ENCODE data around the gene SYNRG. TPM values are rescaled to one million over a fixed set of nuclear protein-coding genes. Genes with fewer than 3 reads are reported as not detected.
"Not testable (repeated sequence)": the region's sequence is repeated elsewhere in the genome, so short reads cannot be mapped to it uniquely, and the experiment has no call there.

SYNRG gene
- total RNA-seq, 1 experiment from 2014 or later, result 6.8 TPM

DNA sequence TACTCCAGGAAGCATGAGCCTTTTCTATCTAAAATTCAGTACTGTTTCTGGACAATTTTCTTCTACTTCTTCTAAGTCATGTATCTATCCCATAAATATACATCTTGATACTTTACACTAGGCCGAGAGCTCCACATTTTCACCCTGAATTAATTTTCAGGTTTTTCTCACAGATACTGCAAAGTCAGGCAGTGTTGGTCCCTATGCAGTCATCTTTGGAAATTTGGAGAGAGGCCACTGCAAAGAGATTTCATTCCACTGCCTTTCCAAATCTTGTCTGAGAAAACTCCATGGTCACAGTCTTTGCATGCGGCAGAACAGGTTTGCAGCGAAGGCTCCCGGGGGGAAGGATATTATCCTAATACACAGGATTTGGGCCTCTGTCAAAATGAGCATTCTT lies 91.3 kb downstream of the SYNRG start:
- in situ Hi-C loops (cut with HindIII; ENCODE audit: low pct_unique_long_range_greater_than_20kb, low sequenced_read_pairs), result no loop called here
- no peak for DNase-seq (ENCODE audit: low read depth)

DNA sequence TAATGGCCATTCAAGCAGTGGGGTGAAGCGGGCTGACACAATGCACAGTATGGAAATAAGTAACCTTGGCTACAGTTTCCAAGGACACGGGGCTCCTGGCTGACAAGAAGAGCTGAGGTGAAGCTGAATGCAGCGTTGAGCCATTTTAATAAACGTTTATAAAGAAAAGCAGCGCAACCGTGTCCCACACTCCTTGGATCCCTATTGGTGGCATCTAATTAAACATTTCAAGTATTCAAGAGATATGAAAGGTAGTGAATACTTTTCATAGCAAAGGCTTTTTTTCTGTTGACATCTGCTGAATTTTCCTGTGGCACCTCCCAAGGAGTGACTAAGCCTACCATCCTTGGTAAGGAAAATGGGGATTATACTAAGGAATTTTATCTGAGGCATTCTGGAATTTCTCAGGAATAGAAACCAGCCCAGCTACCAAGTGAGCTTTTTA lies 93.1 kb downstream of the SYNRG start:
- DNase-seq (ENCODE audit: low read depth), result no peak

DNA sequence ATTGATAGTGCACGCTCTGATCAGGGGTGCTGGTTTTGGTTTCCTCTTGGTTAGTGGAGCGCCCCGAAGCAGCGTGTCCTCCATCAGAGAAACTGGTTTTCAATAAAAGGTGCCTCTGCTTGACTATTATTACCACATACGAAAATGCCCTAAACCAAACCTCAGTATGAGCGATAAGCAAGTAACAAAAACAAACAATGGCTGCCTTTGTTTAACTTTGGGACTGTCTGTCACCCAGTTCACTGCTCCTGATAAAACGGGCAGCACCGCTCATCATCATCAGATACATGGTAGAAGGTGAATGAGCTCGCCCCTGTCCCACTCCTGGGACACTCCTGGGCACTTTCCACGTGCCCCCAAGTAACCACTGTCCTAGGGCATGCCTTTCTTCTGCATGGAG lies 95.5 kb downstream of the SYNRG start:
- in situ Hi-C loops (cut with HindIII; ENCODE audit: low pct_unique_long_range_greater_than_20kb, low sequenced_read_pairs), result no loop called here
- no peak for DNase-seq (ENCODE audit: low read depth)

More for the DNA sequence above, 93.1 kb downstream of the SYNRG start:
- in situ Hi-C loops (cut with HindIII; ENCODE audit: low pct_unique_long_range_greater_than_20kb, low sequenced_read_pairs), result no loop called here

DNA sequence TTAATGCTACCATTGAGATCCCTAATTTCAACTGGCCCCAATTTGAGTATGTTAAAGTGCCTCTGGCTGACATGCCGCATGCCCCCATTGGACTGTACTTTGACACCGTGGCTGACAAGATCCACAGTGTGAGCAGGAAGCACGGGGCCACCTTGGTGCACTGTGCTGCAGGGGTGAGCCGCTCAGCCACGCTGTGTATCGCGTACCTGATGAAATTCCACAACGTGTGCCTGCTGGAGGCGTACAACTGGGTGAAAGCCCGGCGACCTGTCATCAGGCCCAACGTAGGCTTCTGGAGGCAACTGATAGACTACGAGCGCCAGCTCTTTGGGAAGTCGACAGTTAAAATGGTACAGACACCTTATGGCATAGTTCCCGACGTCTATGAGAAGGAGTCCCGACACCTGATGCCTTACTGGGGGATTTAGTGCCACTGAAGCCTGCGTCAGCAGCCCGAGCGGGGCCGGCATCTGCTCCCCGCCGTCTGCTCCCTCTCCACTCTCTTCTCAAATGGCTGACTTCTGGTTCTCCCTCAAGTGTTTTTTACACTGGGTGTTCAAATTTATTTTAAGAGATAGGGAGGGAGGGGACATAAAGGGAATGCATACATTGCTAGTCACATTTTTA lies 96.7 kb downstream of the SYNRG start:
- in situ Hi-C loops (cut with HindIII; ENCODE audit: low pct_unique_long_range_greater_than_20kb, low sequenced_read_pairs), result no loop called here
- DNase-seq (ENCODE audit: low read depth), result no peak

DNA sequence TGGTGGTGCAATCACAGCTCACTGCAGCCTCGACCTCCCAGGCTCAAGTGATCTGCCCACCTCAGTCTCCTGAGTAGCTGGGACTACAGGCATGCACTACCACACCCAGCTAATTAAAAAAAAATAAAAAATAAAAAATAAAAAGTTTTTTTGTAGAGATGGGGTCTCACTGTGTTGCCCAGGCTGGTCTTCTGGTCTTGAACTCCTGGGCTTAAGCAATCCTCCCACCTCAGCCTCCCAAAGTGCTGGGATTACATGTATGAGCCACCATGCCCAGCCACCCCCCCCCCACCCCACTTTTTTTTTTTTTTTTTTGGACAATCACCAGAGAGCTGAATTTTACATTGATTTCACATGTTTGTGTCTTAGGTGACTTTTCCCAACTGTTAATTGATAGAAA lies 97.6 kb downstream of the SYNRG start:
- in situ Hi-C loops (cut with HindIII; ENCODE audit: low pct_unique_long_range_greater_than_20kb, low sequenced_read_pairs); DNase-seq (ENCODE audit: low read depth): not testable (repeated sequence)

DNA sequence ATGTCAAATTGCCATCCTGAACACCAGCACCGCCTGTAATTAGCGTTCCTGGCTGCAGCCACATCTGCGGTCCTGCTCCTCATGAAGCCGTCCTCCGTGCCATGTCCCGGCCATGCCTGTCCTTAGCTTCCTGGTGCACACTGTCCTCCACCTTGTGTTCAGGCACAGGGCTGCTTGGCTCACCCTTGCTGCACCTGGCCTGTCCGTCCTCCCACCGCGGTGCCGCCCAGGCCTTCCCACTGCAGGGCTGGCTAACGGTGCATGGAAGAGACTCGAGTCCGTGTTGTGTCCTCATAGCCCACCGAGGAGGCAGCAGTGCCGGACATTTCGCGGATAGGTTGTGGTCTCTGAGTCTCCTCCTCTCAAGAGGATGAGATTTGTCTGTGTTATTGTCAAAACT lies 99.2 kb downstream of the SYNRG start:
- in situ Hi-C loops (cut with HindIII; ENCODE audit: low pct_unique_long_range_greater_than_20kb, low sequenced_read_pairs), result no loop called here
- DNase-seq (ENCODE audit: low read depth), result no peak

DNA sequence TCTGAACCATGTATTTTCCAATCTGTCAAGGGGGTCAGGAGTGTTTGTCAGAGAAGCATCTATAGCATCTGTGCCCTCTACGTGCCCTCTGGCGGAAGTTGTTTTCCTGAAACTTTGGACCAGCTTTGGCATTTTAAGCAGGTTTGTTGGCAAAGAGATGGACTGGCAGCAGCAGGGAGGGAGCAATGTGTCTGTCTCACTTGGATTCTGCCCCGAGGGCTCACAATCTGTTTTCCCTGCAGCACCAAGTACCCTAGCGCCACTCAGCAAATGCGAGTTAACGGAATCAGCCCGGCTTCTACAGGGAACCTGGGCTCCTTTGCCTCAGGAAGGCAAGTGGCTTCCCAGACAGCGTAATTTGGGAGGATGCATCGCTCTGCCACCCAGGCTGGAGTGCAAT lies 102.1 kb downstream of the SYNRG start:
- DNase-seq (ENCODE audit: low read depth), result no peak
- in situ Hi-C loops (cut with HindIII; ENCODE audit: low pct_unique_long_range_greater_than_20kb, low sequenced_read_pairs), result no loop called here

DNA sequence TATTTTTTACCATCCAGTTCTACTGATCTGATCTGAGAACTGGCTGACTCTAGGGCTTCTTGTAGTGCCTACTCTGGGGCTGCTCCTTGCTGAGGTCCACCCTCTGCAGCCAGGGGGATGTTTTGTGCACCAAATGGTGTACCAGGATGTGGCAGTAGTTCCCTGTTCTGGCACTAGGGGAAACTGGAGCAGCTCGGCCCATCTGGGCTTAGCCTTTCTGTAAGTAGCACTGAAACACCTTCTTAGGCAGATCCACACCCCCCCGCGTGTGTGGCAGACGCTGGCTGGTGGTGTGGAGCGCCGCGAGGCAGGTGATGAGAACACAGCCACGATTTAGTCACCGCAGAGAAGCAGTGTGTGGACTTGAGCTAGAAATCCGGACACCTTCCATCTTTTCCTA lies 102.5 kb downstream of the SYNRG start:
- DNase-seq (ENCODE audit: low read depth), result no peak
- in situ Hi-C loops (cut with HindIII; ENCODE audit: low pct_unique_long_range_greater_than_20kb, low sequenced_read_pairs), result no loop called here

DNA sequence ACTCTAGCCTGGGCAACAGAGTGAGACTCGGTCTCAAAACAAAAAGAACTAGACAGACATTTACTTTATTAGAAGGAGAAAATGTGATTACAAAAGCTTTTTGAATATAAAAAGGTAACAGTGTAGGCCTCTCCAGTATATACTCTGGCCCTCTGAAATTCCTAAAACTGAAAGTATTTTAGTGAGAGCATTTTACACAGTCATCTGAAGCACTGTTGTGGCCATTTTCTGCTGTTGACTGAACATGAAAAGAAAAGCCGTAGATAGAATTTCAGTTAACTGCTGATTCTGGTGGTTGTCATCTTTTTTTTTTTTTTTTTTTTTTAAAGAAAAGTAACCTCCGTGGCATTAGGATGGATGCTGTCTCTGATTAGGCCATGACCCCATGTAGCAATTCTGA lies 103.9 kb downstream of the SYNRG start:
- in situ Hi-C loops (cut with HindIII; ENCODE audit: low pct_unique_long_range_greater_than_20kb, low sequenced_read_pairs), result no loop called here
- DNase-seq (ENCODE audit: low read depth), result no peak

DNA sequence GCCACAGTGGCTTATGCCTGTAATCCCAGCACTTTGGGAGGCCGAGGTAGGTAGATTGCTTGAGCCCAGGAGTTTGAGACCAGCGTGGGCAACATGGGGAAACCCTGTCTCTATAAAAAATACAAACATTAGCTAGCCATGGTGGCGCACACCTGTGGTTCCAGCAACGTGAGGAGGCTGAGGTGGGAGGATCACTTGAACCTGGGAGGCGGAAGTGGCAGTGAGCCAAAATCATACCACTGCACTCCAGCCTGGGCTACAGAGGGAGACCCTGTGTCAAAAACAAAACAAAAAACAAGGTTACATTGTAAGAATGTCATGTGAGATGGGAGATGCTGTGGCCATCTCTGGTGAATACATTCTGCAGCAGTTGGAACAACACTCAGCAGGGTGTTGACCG lies 106.1 kb downstream of the SYNRG start:
- in situ Hi-C loops (cut with HindIII; ENCODE audit: low pct_unique_long_range_greater_than_20kb, low sequenced_read_pairs), result no loop called here
- no peak for DNase-seq (ENCODE audit: low read depth)

DNA sequence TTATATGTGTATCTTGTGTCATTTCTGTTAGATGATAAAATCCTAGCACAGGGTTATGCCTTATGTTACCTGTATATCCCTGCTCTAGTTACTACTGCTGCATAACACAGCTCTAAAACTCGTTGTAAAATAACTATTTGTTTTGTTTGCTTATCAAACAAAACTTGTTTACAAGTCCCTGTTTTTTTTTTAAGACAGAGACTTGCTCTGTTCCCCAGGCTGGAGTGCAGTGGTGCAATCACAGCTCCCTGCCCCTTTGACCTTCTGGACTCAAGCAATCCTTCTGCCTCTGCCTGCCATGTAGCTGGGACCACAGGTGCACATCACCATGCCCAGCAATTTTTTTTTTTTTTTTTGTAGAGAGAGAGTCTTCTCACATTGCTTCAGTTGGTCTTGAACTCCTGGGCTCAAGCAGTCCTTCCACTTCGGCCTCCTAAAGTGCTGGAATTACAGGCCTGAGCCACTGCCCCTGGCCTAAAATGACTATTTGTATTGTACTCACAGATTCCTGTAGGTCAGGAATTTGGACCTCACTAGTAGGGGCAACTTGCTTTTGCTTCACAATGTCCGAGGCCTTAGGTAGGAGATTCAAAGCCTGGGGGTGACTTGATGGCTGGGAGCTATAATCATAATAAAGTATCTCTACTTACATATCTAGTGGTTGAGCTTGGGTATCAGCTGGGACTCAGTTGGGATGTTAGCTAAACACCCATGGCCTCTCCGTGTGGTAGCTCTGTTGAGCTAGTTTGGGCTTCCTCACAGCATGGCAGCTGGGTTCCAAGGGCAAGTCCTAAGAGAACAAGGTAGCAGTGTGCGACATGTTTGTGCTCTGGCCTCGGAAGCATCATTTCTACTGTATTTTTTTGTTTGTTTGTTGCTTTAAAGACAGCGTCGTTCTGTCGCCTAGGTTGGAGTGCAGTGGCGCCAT lies 106.9 kb downstream of the SYNRG start:
- in situ Hi-C loops (cut with HindIII; ENCODE audit: low pct_unique_long_range_greater_than_20kb, low sequenced_read_pairs), result no loop called here
- no peak for DNase-seq (ENCODE audit: low read depth)

DNA sequence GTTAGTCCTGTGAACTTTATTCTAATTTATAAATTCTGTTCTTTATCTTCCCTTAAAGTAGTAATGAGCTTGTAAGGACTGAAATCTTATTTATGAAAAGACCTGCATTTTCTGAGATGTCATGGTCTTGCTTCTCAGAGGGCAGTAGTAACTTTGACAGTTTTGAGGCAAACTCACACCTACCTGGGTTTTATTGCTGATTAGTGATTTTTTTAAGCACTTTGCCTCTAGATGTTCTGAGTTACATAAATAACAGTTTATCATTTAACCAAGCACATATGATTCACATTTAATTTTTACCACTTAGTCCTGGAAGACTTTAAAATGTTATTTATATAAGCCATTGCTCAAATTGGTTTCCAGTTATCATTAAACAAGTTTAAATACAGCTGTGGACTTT lies 108.8 kb downstream of the SYNRG start:
- in situ Hi-C loops (cut with HindIII; ENCODE audit: low pct_unique_long_range_greater_than_20kb, low sequenced_read_pairs), result no loop called here
- DNase-seq (ENCODE audit: low read depth), result no peak

DNA sequence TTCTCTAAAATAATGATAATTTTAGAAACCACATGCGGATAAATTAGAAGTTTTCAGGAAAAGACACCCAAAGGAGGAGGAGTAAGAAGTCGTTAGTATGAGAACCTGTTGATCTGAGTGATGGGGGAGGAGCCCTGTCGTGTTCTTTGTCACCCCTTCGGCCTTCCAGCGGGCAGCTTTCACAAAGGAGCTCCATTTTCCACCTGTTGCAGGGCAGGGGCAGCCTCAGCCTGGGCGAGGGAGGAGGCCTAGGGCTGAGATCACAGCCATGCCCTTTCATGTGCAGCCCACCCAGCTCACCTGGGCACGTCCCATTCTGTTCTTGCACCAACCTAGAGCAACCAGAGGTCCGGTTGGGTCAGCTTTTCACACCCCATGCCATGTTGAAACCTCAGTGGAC lies 114.2 kb downstream of the SYNRG start:
- in situ Hi-C loops (cut with HindIII; ENCODE audit: low pct_unique_long_range_greater_than_20kb, low sequenced_read_pairs), result no loop called here
- DNase-seq (ENCODE audit: low read depth), result no peak

DNA sequence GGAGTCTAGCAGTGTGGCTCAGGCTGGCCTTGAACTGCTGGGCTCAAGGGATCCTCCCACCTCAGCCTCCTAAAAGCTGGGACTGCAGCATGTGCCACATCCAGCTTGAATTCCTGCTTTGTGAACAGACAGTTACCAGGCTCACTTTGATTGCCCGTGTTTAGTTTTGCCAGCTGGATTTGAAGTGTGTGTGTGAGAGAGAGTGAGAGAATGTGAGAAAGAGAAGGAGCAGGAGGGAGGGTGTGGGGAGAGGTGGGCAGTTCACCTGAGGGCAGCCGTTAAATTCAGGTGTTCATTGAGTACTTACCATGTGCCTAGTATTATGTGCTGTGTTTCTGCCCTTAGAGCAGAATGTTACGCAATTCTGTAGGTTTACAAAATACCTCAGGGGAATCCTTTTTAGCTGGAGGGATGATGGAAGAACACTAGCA lies 114.8 kb downstream of the SYNRG start:
- in situ Hi-C loops (cut with HindIII; ENCODE audit: low pct_unique_long_range_greater_than_20kb, low sequenced_read_pairs), result no loop called here
- DNase-seq (ENCODE audit: low read depth), result no peak

DNA sequence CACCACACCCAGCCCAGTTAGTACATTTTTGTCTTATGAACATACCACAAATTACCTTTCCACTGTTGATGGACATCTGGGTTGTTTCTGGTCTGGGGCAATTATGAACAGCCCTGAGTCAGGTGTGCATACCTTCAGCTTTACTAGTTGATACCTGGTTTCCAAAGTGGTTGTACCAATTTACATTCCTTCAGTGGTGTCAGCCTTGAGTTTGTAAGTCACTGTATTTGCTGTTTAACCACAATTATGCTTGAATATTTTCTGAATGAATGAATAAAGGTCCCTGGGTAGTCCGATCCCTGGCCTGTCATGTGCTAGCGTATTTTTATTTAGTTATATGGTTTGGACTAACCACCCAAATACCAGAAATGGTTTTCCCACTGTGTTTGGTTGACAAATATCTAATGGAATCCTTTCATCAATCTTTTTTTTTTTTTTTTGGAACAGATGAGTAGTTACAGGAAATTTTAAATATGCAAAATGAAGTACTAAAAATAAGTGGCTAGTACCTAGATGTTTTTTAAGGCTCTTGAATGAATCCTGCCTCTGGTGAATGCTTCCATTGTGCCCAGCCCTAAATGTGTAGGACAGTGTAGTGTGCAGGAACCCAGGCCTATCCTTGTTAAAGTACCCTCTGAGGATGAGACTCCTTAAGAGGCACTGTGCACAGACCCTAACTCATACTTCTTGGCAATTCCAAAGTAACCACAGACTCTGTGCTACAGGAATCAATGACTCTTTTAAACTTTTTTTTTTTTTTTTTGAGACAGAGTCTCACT lies 115.8 kb downstream of the SYNRG start:
- in situ Hi-C loops (cut with HindIII; ENCODE audit: low pct_unique_long_range_greater_than_20kb, low sequenced_read_pairs), result no loop called here
- DNase-seq (ENCODE audit: low read depth), result peak; percentile 51

DNA sequence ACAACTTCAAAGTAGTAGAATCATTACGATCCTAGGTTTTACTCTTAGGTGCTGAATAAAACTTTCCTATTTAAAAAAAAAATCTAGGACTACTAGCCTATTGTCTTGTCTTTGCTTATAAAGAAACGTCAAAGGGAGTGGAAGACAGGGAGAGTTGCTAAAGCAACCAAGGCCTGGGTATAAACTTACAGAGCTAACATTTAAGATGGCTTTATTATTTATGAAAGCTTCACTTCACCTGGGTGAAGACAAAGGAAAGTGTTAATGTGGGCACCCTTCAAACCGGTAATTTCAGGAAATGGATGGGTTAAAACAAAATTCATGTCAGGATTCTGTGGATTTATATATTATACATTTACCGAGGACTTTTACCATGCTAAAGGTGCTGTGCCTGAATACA lies 117.1 kb downstream of the SYNRG start:
- DNase-seq (ENCODE audit: low read depth), result no peak
- in situ Hi-C loops (cut with HindIII; ENCODE audit: low pct_unique_long_range_greater_than_20kb, low sequenced_read_pairs), result no loop called here

DNA sequence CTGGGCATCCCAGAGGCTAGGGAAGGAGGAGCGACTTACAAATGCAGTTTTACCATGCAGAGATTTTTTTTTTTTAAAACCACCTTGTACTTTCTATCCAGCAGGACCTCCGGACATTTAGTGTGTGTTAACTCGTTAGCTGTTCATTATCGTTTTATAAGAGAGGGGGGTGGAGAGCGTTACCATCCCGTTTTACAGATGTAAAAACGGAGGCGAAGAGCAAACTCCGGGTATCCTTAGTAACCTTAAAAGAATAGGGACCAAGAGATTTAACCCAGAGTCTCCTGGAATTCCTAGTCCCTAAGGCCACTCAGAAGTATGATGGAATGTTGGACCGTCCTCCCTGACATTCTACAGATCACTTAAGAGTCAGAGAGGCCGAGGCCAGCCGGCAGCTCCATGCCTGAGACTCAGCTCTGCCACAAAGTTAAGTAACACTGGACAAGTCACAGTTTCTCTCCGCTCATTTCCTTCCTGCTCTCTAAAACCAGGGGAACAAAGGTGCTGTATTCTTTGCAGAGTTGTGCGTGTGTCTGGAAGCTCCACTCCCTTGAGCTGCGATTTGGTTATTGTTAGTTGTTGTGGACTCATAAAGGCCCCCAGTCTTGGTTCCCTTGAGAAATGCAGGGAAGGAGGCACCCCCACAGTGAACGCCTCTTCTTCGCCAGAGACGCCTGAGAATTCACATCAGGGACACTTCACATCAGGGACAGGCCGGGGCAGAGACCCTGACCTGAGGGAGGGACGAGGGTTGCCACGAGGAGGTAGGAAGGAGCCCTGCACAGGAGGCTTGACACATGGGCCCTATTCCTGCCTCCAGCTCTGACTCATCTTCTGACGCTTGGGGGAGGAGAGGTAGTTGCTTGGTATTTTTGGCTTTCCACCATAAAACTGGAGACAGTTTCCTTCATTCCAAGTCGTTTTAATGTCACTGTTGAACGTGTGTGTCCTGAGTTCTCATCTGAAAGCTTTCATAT lies 118.3 kb downstream of the SYNRG start:
- DNase-seq (ENCODE audit: low read depth), result peak; percentile 84
- in situ Hi-C loops (cut with HindIII; ENCODE audit: low pct_unique_long_range_greater_than_20kb, low sequenced_read_pairs), result no loop called here

DNA sequence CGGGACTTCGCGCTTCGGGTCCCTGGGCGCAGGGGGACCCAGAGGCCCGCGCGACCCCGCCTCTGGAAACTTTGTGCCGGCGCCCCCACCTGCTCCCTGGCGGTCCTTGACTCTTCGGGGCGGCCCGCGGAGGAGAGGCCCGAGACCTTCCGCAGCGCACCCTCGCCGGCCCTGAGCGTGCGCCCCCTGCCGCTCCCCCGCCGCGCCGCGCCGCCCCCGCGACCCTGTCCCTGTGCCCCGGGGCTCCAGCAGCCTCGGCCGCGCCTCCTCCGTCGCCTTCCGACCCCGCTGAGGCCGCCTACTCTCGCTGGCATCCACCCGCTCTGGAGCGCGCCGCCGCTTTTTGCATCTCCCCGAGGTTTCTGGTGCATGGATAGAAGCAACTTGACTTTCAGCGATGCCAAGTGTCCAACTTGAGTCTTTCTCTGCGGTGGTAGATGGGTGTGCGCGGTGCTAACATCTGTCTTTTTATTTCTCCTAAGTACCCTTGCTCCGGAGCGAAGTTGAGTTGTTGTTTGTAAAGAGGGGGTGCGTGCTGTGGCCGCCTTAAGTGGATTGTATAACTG lies 119.1 kb downstream of the SYNRG start:
- DNase-seq (ENCODE audit: low read depth), result peak; percentile 52
- in situ Hi-C loops (cut with HindIII; ENCODE audit: low pct_unique_long_range_greater_than_20kb, low sequenced_read_pairs), result no loop called here
